ENCODE data around the gene ZNF850.

DNA sequence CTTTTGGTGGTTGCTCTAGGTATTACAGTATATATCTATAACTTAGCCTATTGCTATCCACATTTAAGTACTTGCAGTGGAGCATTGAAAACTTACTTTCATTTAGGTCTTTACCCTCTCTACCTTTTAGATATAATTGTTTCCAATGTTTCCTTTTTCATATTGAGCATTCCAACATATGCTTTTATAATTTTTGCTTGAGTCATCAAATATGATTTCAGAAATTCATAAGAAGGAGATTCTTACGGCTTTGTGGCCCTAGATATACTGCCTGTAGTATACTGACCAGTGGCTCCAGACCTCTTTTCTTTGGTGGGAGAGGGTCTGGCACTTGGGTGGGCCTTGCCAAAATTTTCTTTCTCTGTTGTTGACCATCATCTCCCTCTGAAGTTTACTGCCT lies 32.8 kb upstream of the ZNF850 start:
- TF ChIP-seq POLR2A (IDR thresholded peaks at IDR 0.05) (no peak), CTCF (IDR thresholded peaks at IDR 0.05) (no peak)

All from gastroesophageal sphincter (tissue), 3 donors.